Activated CD4-positive, alpha-beta memory T cell treated with anti-CD3 and anti-CD28 coated beads for 36 hours (primary cell): Measurements from ENCODE around the gene TALDO1. TPM values are rescaled to one million over a fixed set of nuclear protein-coding genes. Genes with fewer than 3 reads are reported as not detected.
A peak's percentile ranks its signal among the peaks of the same experiment; 100 is the strongest.

ENCODE experiments used
- CTCF ChIA-PET: fragments of 350-600 bp; sonication (Branson Sonifier 250); formaldehyde crosslinking; loops from one replicate; lab custom pipeline; 2021; ENCODE audit warnings: antibody characterized with exemption, inconsistent platforms; lab: Charles Lee
- POLR2A ChIA-PET: fragments of 350-600 bp; sonication (Branson Sonifier 250); formaldehyde crosslinking; loops from one replicate; lab custom pipeline; 2021; ENCODE audit warnings: antibody characterized with exemption; lab: Charles Lee
- DNase-seq: peaks from one replicate; pipeline ENCODE4 v3.0.0-alpha.2; 2020
- H3K27ac Mint-ChIP-seq: one replicate; pipeline ENCODE4 v1.8.0; 2021; ENCODE audit warnings: mixed read lengths
- H3K27me3 Mint-ChIP-seq: one replicate; pipeline ENCODE4 v1.8.0; 2021; ENCODE audit warnings: mixed read lengths
- H3K36me3 Mint-ChIP-seq: one replicate; pipeline ENCODE4 v1.8.0; 2021; ENCODE audit warnings: mixed read lengths
- H3K4me1 Mint-ChIP-seq: one replicate; pipeline ENCODE4 v1.8.0; 2021; ENCODE audit warnings: low read depth, mixed read lengths
- H3K4me3 Mint-ChIP-seq: one replicate; pipeline ENCODE4 v1.8.0; 2021; ENCODE audit warnings: mild to moderate bottlenecking, mixed read lengths
- H3K9me3 Mint-ChIP-seq: one replicate; pipeline ENCODE4 v1.8.0; 2021; ENCODE audit warnings: mixed read lengths
- intact Hi-C: fragments of 100-400 bp; cut with micrococcal nuclease; formaldehyde crosslinking; loops from one replicate; pipeline ENCODE4 v1.15.1; 2023
- total RNA-seq, 2 experiments: library from RNA; stranded (reverse); gene quantifications; one replicate each; pipeline ENCODE4 v1.2.3, GENCODE V29; 2021

Gene TALDO1
- total RNA-seq, 2 experiments from 2014 or later, result 284 to 296 TPM

- intact Hi-C loops, result loop anchor here (10.0 kb wide), 1 partner anchor 378 kb away; the partner anchor contains the start of gene SIGIRR
- CTCF ChIA-PET, result no interaction called here
Measured at GRCh38 chr11:792535-792821, 45.2 kb downstream of the TALDO1 start.

GRCh38 chr11:792873-793272 lies 45.6 kb downstream of the TALDO1 start:
- intact Hi-C loops, result loop anchor here (10.0 kb wide), 1 partner anchor 378 kb away; the partner anchor contains the start of gene SIGIRR
- CTCF ChIA-PET, result interaction anchor here (0.6 kb wide), 1 partner anchor 1364 kb away, joined by 5 read pairs; no protein-coding TSS in a partner anchor
- Mint-ChIP-seq H3K4me1 (peaks cover 15% of the 10 kb centered on the region), H3K36me3 (peaks cover 15% of the 10 kb centered on the region), H3K27me3 (no peaks in the 10 kb centered on the region), H3K9me3 (no peaks in the 10 kb centered on the region), H3K4me3 (no peak overlapping the region), H3K27ac (no peak overlapping the region)
- no peak for DNase-seq
- POLR2A ChIA-PET, result no interaction called here

More at GRCh38 chr11:792535-792821, 45.2 kb downstream of the TALDO1 start:
- no peak overlapping the region for H3K27ac Mint-ChIP-seq
- no peaks in the 10 kb centered on the region for H3K27me3 Mint-ChIP-seq
- no peak overlapping the region for H3K4me3 Mint-ChIP-seq
- POLR2A ChIA-PET, result no interaction called here
- peaks cover 15% of the 10 kb centered on the region for H3K36me3 Mint-ChIP-seq
- no peak for DNase-seq
- no peaks in the 10 kb centered on the region for H3K9me3 Mint-ChIP-seq
- H3K4me1 Mint-ChIP-seq, result peaks cover 15% of the 10 kb centered on the region

- H3K4me3 Mint-ChIP-seq, result no peak overlapping the region
- no peaks in the 10 kb centered on the region for H3K27me3 Mint-ChIP-seq
- H3K4me1 Mint-ChIP-seq, result peaks cover 15% of the 10 kb centered on the region
- no peak for DNase-seq
- peaks cover 15% of the 10 kb centered on the region for H3K36me3 Mint-ChIP-seq
- intact Hi-C loops, result loop anchor here (10.0 kb wide), 1 partner anchor 379 kb away; the partner anchor contains the start of gene SIGIRR
- CTCF ChIA-PET, result interaction anchor here (0.6 kb wide), 1 partner anchor 1363 kb away, joined by 5 read pairs; no protein-coding TSS in a partner anchor
- H3K9me3 Mint-ChIP-seq, result no peaks in the 10 kb centered on the region
- no peak overlapping the region for H3K27ac Mint-ChIP-seq
- POLR2A ChIA-PET, result no interaction called here
Measured at GRCh38 chr11:793556-793955, 46.3 kb downstream of the TALDO1 start.

GRCh38 chr11:794013-794765 lies 46.9 kb downstream of the TALDO1 start:
- H3K27me3 Mint-ChIP-seq, result no peaks in the 10 kb centered on the region
- H3K4me1 Mint-ChIP-seq, result peaks cover 15% of the 10 kb centered on the region
- DNase-seq, result no peak
- no peak overlapping the region for H3K4me3 Mint-ChIP-seq
- CTCF ChIA-PET, result no interaction called here
- POLR2A ChIA-PET, result no interaction called here
- no peak overlapping the region for H3K27ac Mint-ChIP-seq
- intact Hi-C loops, result loop anchor here (10.0 kb wide), 1 partner anchor 379 kb away; the partner anchor contains the start of gene SIGIRR
- H3K36me3 Mint-ChIP-seq, result peaks cover 15% of the 10 kb centered on the region
- H3K9me3 Mint-ChIP-seq, result no peaks in the 10 kb centered on the region

- H3K4me1 Mint-ChIP-seq, result peaks cover 15% of the 10 kb centered on the region
- ChIA-PET POLR2A (interaction anchor here (1.1 to 2.5 kb wide), 5 partner anchors 11 to 179 kb away, joined by 4 to 14 read pairs (median 6); partner anchors contain the start of genes IRF7, PIDD1 and RPLP2), CTCF (interaction anchor here (1.2 kb wide), 1 partner anchor 10 kb away, joined by 6 read pairs; the partner anchor contains the start of gene PIDD1)
- H3K27ac Mint-ChIP-seq, result no peak overlapping the region
- no peaks in the 10 kb centered on the region for H3K27me3 Mint-ChIP-seq
- no peaks in the 10 kb centered on the region for H3K9me3 Mint-ChIP-seq
- intact Hi-C loops, result loop anchor here (5.0 to 10.0 kb wide), 3 partner anchors 178 to 380 kb away; partner anchors contain the start of genes IRF7 and SIGIRR
- peaks cover 15% of the 10 kb centered on the region for H3K36me3 Mint-ChIP-seq
- no peak for DNase-seq
- H3K4me3 Mint-ChIP-seq, result peak overlapping the region; percentile 81
Measured at GRCh38 chr11:794766-795633, 47.7 kb downstream of the TALDO1 start.

GRCh38 chr11:795634-796564 lies 48.6 kb downstream of the TALDO1 start:
- DNase-seq, result peak; percentile 94
- intact Hi-C loops, result loop anchor here (1.0 to 10.0 kb wide), 8 partner anchors 9 to 381 kb away; partner anchors contain the start of genes GATD1, IRF7, PIDD1 and RPLP2
- Mint-ChIP-seq H3K27me3 (no peaks in the 10 kb centered on the region), H3K4me1 (peaks cover 15% of the 10 kb centered on the region), H3K4me3 (peak overlapping the region; percentile 81), H3K9me3 (no peaks in the 10 kb centered on the region), H3K27ac (peak overlapping the region; percentile 76), H3K36me3 (peaks cover 17% of the 10 kb centered on the region)
- POLR2A ChIA-PET, result interaction anchor here (0.6 to 2.5 kb wide), 7 partner anchors 10 to 515 kb away, joined by 3 to 14 read pairs (median 6); partner anchors contain the start of genes IRF7, PIDD1 and RPLP2
- CTCF ChIA-PET, result interaction anchor here (1.2 to 1.6 kb wide), 2 partner anchors 9 to 19 kb away, joined by 5 to 6 read pairs; partner anchors contain the start of genes GATD1 and PIDD1

- peak overlapping the region; percentile 76 for H3K27ac Mint-ChIP-seq
- DNase-seq, result no peak
- H3K4me3 Mint-ChIP-seq, result peak overlapping the region; percentile 81
- intact Hi-C loops, result loop anchor here (1.0 to 10.0 kb wide), 9 partner anchors 9 to 382 kb away; partner anchors contain the start of genes GATD1, IRF7, PIDD1 and RPLP2
- peaks cover 15% of the 10 kb centered on the region for H3K4me1 Mint-ChIP-seq
- POLR2A ChIA-PET, result interaction anchor here (0.6 to 2.5 kb wide), 8 partner anchors 9 to 515 kb away, joined by 3 to 14 read pairs (median 5); partner anchors contain the start of genes IRF7, PIDD1 and RPLP2
- no peaks in the 10 kb centered on the region for H3K9me3 Mint-ChIP-seq
- CTCF ChIA-PET, result interaction anchor here (1.0 to 1.6 kb wide), 3 partner anchors 8 to 20 kb away, joined by 4 to 6 read pairs (median 5); partner anchors contain the start of genes GATD1 and PIDD1
- peaks cover 15% of the 10 kb centered on the region for H3K36me3 Mint-ChIP-seq
- H3K27me3 Mint-ChIP-seq, result no peaks in the 10 kb centered on the region
Measured at GRCh38 chr11:796565-797295, 49.5 kb downstream of the TALDO1 start.

- peak; percentile 85 for DNase-seq
- Mint-ChIP-seq H3K4me3 (peak overlapping the region; percentile 81), H3K4me1 (peaks cover 15% of the 10 kb centered on the region), H3K9me3 (no peaks in the 10 kb centered on the region), H3K27me3 (no peaks in the 10 kb centered on the region), H3K36me3 (peaks cover 12% of the 10 kb centered on the region), H3K27ac (peak overlapping the region; percentile 76)
- intact Hi-C loops, result loop anchor here (1.0 to 10.0 kb wide), 7 partner anchors 21 to 383 kb away; partner anchors contain the start of genes GATD1, IRF7, SIGIRR and TALDO1
- ChIA-PET POLR2A (interaction anchor here (1.2 to 2.5 kb wide), 4 partner anchors 8 to 21 kb away, joined by 4 to 14 read pairs (median 8); partner anchors contain the start of genes PIDD1 and RPLP2), CTCF (interaction anchor here (1.0 to 1.6 kb wide), 2 partner anchors 11 to 20 kb away, joined by 4 to 5 read pairs; partner anchors contain the start of gene GATD1)
Measured at GRCh38 chr11:797296-798092, 50.2 kb downstream of the TALDO1 start.

- DNase-seq, result peak; percentile 88
- intact Hi-C loops, result loop anchor here (5.0 to 10.0 kb wide), 3 partner anchors 181 to 383 kb away; partner anchors contain the start of genes IRF7 and SIGIRR
- H3K4me3 Mint-ChIP-seq, result peak within 1 kb of the TSS; percentile 81
- H3K27me3 Mint-ChIP-seq, result no peaks in the 10 kb centered on the region
- CTCF ChIA-PET, result interaction anchor here (1.2 kb wide), 1 partner anchor 11 kb away, joined by 7 read pairs; the partner anchor contains the start of gene RPLP2
- peaks cover 19% of the 10 kb centered on the region for H3K4me1 Mint-ChIP-seq
- peaks cover 12% of the 10 kb centered on the region for H3K36me3 Mint-ChIP-seq
- no peaks in the 10 kb centered on the region for H3K9me3 Mint-ChIP-seq
- POLR2A ChIA-PET, result no interaction called here
- peak within 1 kb of the TSS; percentile 76 for H3K27ac Mint-ChIP-seq
Measured at GRCh38 chr11:798093-798713, 50.9 kb downstream of the TALDO1 start, which contains the start of gene SLC25A22. Gene SLC25A22 (minus strand): TSS chr11:798281. CDS start chr11:795006, 3,275 bp downstream.
